ENCODE measurements around the gene CBX8.

- no peak for TF ChIP-seq TAF1 (IDR thresholded peaks at IDR 0.05; ENCODE audit: low read depth, low read length)
- TF ChIP-seq POLR2A (IDR thresholded peaks at IDR 0.05; ENCODE audit: low read depth, low read length): no peak
- no peak for TF ChIP-seq POLR2AphosphoS5 (IDR thresholded peaks at IDR 0.05; ENCODE audit: low read depth, low read length)
Observed at GRCh38 chr17:79840269-79840988, 43.6 kb upstream of the CBX8 start.
